CD8-positive, alpha-beta memory T cell (primary cell): ENCODE measurements around the gene CITED2. TPM values are rescaled to one million over a fixed set of nuclear protein-coding genes. Genes with fewer than 3 reads are reported as not detected.
"Not testable (repeated sequence)": the region's sequence is repeated elsewhere in the genome, so short reads cannot be mapped to it uniquely, and the experiment has no call there.

ENCODE experiments used
- CTCF ChIA-PET: fragments of 350-600 bp; sonication (Branson Sonifier 250); formaldehyde crosslinking; loops from one replicate; lab custom pipeline; 2021; ENCODE audit warnings: antibody characterized with exemption; lab: Charles Lee
- POLR2A ChIA-PET: fragments of 350-600 bp; sonication (Branson Sonifier 250); formaldehyde crosslinking; loops from one replicate; lab custom pipeline; 2021; ENCODE audit warnings: antibody characterized with exemption; lab: Charles Lee
- DNase-seq, 5 donors: peaks; one replicate each; pipeline versions ENCODE4 v3.0.0 to v3.0.0-alpha.2; 2020 to 2022; ENCODE audit warnings: mixed read lengths in 1 of 5
- H3K27ac ChIP-seq: one replicate; pipeline ENCODE4 v1.7.0; 2013; ENCODE audit warnings: low read depth, mild to moderate bottlenecking, low read length, moderate library complexity
- H3K27me3 ChIP-seq: 2 replicates; pipeline ENCODE4 v1.7.0; 2013; ENCODE audit warnings: low read length, mild to moderate bottlenecking; ENCODE audit not compliant: insufficient read depth, poor library complexity, severe bottlenecking
- H3K36me3 ChIP-seq: 2 replicates; pipeline ENCODE4 v1.7.0; 2013; ENCODE audit warnings: mild to moderate bottlenecking, low read length, moderate library complexity; ENCODE audit not compliant: insufficient read depth
- H3K4me1 ChIP-seq: 2 replicates; pipeline ENCODE4 v1.7.0; 2013; ENCODE audit warnings: mild to moderate bottlenecking, low read length, moderate library complexity; ENCODE audit not compliant: insufficient read depth
- H3K4me3 ChIP-seq: 2 replicates; pipeline ENCODE4 v1.7.0; 2013; ENCODE audit warnings: mild to moderate bottlenecking, low read length
- H3K9me3 ChIP-seq: 2 replicates; pipeline ENCODE4 v1.7.0; 2013; ENCODE audit warnings: mild to moderate bottlenecking, low read length
- H3K27ac Mint-ChIP-seq, 8 donors: one replicate each; pipeline ENCODE4 v1.8.0; 2020 to 2021; ENCODE audit warnings: mixed read lengths in 8 of 8, mild to moderate bottlenecking in 6 of 8, inconsistent platforms in 3 of 8, moderate library complexity in 3 of 8
- H3K27me3 Mint-ChIP-seq, 2 donors: one replicate each; pipeline ENCODE4 v1.8.0; 2020 to 2021; ENCODE audit warnings: mixed read lengths in 2 of 2, mild to moderate bottlenecking in 1 of 2, moderate library complexity in 1 of 2
- H3K36me3 Mint-ChIP-seq, 3 donors: one replicate each; pipeline ENCODE4 v1.8.0; 2020 to 2021; ENCODE audit warnings: mixed read lengths in 3 of 3, inconsistent platforms in 1 of 3, mild to moderate bottlenecking in 1 of 3
- H3K4me1 Mint-ChIP-seq, 3 donors: one replicate each; pipeline ENCODE4 v1.8.0; 2020 to 2021; ENCODE audit warnings: mixed read lengths in 3 of 3, inconsistent platforms in 1 of 3, mild to moderate bottlenecking in 1 of 3
- H3K4me3 Mint-ChIP-seq, 7 donors: one replicate each; pipeline ENCODE4 v1.8.0; 2020 to 2021; ENCODE audit warnings: mixed read lengths in 7 of 7, mild to moderate bottlenecking in 6 of 7, moderate library complexity in 4 of 7, inconsistent platforms in 2 of 7
- H3K9me3 Mint-ChIP-seq, 5 donors: one replicate each; pipeline ENCODE4 v1.8.0; 2020 to 2022; ENCODE audit warnings: mixed read lengths in 5 of 5, mild to moderate bottlenecking in 3 of 5, moderate library complexity in 2 of 5, inconsistent platforms in 1 of 5
- polyA plus RNA-seq: library from polyadenylated mRNA; unstranded; fragments of 300-500 nt; fragmentation: Illumina TruSeq; gene quantifications from one replicate; pipeline ENCODE4 v1.2.3, GENCODE V29; 2021
- total RNA-seq, 2 experiments: library from RNA; stranded (reverse); gene quantifications; one replicate each; pipeline ENCODE4 v1.2.3, GENCODE V29; 2021

CITED2 gene, protein sequence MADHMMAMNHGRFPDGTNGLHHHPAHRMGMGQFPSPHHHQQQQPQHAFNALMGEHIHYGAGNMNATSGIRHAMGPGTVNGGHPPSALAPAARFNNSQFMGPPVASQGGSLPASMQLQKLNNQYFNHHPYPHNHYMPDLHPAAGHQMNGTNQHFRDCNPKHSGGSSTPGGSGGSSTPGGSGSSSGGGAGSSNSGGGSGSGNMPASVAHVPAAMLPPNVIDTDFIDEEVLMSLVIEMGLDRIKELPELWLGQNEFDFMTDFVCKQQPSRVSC
- total RNA-seq: 10 to 100 TPM; 68.6 to 69.8 TPM
- polyA plus RNA-seq: 53.8 TPM

DNA sequence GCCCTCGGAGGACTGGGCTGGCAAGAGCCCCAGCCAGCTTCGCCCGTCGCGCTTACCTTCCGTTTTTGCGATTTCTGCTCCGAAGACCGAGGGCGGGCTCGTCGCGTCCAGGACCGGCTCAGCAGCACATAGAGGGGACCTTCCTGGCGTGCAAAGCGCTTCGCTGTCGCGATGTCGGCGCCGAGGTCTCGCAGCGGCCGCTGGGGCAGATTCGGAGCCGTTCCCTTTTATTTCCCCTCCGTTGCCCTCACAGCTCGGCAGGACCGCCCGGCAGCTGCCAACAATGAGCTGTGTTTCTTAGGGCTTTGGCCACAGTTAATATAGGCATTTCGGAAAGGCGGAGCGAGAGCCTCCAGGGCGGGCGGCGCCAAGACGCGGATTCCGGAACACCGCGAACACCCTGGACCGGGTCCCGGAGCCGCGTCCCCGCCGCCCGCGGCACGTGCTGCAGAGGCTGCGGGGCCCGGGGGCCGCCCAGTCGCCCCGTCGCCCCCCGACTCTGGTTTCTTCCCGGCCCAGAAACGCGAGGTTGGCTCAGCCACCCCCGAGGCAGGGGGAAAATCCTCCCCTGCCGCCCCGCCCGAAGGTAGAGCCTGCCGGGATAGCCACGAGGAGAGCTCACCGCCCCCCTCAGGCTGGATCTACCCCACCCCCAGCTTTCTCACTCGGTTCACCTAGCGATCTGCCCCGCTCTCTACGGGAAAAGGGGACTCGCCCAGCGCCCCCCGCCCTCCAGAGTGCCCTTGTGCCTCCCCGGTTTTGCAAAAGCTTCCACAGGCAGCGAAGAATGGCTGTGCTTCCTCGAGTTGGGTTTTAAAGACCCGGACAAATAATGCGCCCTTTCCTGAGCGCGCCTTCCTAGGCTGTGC is at the start of gene CITED2:
TSS of gene CITED2 (minus strand) at position 292 of the 869 bp plus-strand sequence. CDS start 704 bp downstream, outside the sequence.
- Mint-ChIP-seq H3K27me3 (peaks cover 0 to 4% of the 10 kb centered on the region in 2 donors), H3K36me3 (peaks cover 3 to 50% (median 11%) of the 10 kb centered on the region in 3 donors), H3K27ac (peak within 1 kb of the TSS; percentile 97 to 100 (median 98)), H3K4me3 (peak within 1 kb of the TSS; percentile 98 to 100 (median 100)), H3K9me3 (no peaks in the 10 kb centered on the region), H3K4me1 (peaks cover 37 to 39% (median 37%) of the 10 kb centered on the region in 3 donors)
- Histone ChIP-seq H3K27ac (peak within 1 kb of the TSS; percentile 96), H3K27me3 (no peaks in the 10 kb centered on the region), H3K4me1 (peaks cover 34% of the 10 kb centered on the region), H3K4me3 (peak within 1 kb of the TSS; percentile 98), H3K9me3 (no peaks in the 10 kb centered on the region), H3K36me3 (no peaks in the 10 kb centered on the region)
- DNase-seq: peak; percentile 84 to 96 (median 93)
- ChIA-PET POLR2A (interaction anchor here (0.5 to 3.0 kb wide), 31 partner anchors 10 to 1876 kb away, joined by 3 to 32 read pairs (median 4); partner anchors contain the start of genes ABRACL, CCDC28A, HECA and REPS1), CTCF (interaction anchor here (0.8 to 4.4 kb wide), 30 partner anchors 9 to 554 kb away, joined by 3 to 35 read pairs (median 4); partner anchors contain the start of gene TXLNB)

- Histone ChIP-seq H3K27ac (no peak overlapping the region), H3K27me3 (no peaks in the 10 kb centered on the region), H3K36me3 (no peaks in the 10 kb centered on the region), H3K4me3 (no peak overlapping the region), H3K4me1 (no peaks in the 10 kb centered on the region), H3K9me3 (no peaks in the 10 kb centered on the region)
- Mint-ChIP-seq H3K4me1 (no peaks in the 10 kb centered on the region), H3K9me3 (no peaks in the 10 kb centered on the region), H3K27me3 (peaks cover 0 to 7% of the 10 kb centered on the region in 2 donors), H3K36me3 (no peaks in the 10 kb centered on the region), H3K4me3 (no peak overlapping the region), H3K27ac (no peak overlapping the region)
- ChIA-PET CTCF (no interaction called here), POLR2A (no interaction called here)
- DNase-seq: no peak
Measured at GRCh38 chr6:139423037-139423703, 48.7 kb upstream of the CITED2 start.

DNA sequence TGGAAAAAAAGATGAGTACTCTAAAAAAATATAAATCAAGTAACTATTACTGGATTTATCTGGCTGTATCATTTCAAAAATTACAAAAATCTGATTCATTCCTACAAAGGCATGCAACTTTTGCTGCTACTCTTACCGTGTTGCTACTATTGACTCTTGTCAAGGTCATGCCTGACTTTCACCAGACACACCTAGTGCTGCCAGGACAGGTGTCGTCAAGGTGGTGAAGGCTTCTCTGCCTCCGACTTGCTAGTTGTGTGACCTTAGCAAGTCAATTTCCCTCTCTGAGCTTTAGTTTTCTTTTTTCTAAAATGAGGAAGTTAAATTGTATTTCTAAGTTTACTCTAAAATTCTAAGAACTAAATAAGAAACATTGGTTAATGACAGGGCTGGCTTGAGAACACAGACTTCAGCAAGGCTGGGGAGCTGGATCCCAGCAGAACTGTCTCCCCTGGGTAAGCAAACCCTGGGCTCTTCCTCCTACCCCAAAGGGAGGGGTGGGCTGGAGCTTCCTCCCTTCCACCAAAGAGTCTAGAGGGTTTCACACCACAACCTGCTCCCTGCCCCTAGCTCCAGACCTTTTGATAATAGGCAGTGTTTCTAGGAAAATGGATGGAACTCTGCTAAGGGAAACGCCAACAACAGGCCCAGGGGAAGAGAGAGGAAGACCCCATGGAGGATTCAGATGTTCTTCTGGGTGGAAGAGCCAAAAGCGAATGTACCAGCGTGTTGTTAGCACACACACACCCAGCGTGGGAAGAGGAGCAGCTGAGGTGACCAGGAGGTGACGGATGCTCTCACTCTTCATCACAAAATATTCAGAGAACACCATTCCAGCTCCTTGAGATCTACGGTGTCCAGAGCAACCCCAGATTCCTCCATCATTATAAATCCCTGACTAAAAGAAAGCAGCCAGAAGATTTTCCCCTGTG is 47.9 kb upstream of the CITED2 start:
- POLR2A ChIA-PET: no interaction called here
- Mint-ChIP-seq H3K4me1 (no peaks in the 10 kb centered on the region), H3K4me3 (no peak overlapping the region), H3K27ac (no peak overlapping the region), H3K36me3 (no peaks in the 10 kb centered on the region), H3K27me3 (peaks cover 0 to 4% of the 10 kb centered on the region in 2 donors), H3K9me3 (no peaks in the 10 kb centered on the region)
- no peak overlapping the region for H3K4me3 ChIP-seq
- no peak overlapping the region for H3K27ac ChIP-seq
- H3K27me3 ChIP-seq: no peaks in the 10 kb centered on the region
- H3K36me3 ChIP-seq: no peaks in the 10 kb centered on the region
- CTCF ChIA-PET: no interaction called here
- DNase-seq: no peak
- H3K9me3 ChIP-seq: no peaks in the 10 kb centered on the region
- H3K4me1 ChIP-seq: no peaks in the 10 kb centered on the region

- no peaks in the 10 kb centered on the region for H3K27me3 ChIP-seq
- Mint-ChIP-seq H3K4me3 (no peak overlapping the region), H3K4me1 (no peaks in the 10 kb centered on the region), H3K27ac (no peak overlapping the region), H3K36me3 (no peaks in the 10 kb centered on the region), H3K27me3 (peaks cover 0 to 4% of the 10 kb centered on the region in 2 donors), H3K9me3 (peaks cover 0 to 1% (median 0%) of the 10 kb centered on the region in 5 donors)
- no peaks in the 10 kb centered on the region for H3K9me3 ChIP-seq
- H3K4me1 ChIP-seq: no peaks in the 10 kb centered on the region
- POLR2A ChIA-PET: no interaction called here
- no peak overlapping the region for H3K27ac ChIP-seq
- H3K36me3 ChIP-seq: no peaks in the 10 kb centered on the region
- H3K4me3 ChIP-seq: no peak overlapping the region
- CTCF ChIA-PET: interaction anchor here (0.7 kb wide), 1 partner anchor 11 kb away, joined by 3 read pairs; no protein-coding TSS in a partner anchor
- DNase-seq: no peak
Measured at GRCh38 chr6:139418481-139419132, 44.2 kb upstream of the CITED2 start.

GRCh38 chr6:139416146-139416545 is 41.7 kb upstream of the CITED2 start:
- no peaks in the 10 kb centered on the region for H3K27me3 ChIP-seq
- Mint-ChIP-seq H3K27me3 (peaks cover 0 to 5% of the 10 kb centered on the region in 2 donors), H3K36me3 (peaks cover 0 to 5% (median 0%) of the 10 kb centered on the region in 3 donors), H3K4me1 (no peaks in the 10 kb centered on the region), H3K27ac (no peak overlapping the region), H3K9me3 (peaks cover 0 to 3% (median 1%) of the 10 kb centered on the region in 5 donors), H3K4me3 (no peak overlapping the region)
- no peaks in the 10 kb centered on the region for H3K36me3 ChIP-seq
- no peak for DNase-seq
- no peaks in the 10 kb centered on the region for H3K4me1 ChIP-seq
- ChIA-PET CTCF (interaction anchor here (0.7 kb wide), 1 partner anchor 488 kb away, joined by 3 read pairs; no protein-coding TSS in a partner anchor), POLR2A (no interaction called here)
- H3K27ac ChIP-seq: no peak overlapping the region
- no peak overlapping the region for H3K4me3 ChIP-seq
- H3K9me3 ChIP-seq: no peaks in the 10 kb centered on the region

DNA sequence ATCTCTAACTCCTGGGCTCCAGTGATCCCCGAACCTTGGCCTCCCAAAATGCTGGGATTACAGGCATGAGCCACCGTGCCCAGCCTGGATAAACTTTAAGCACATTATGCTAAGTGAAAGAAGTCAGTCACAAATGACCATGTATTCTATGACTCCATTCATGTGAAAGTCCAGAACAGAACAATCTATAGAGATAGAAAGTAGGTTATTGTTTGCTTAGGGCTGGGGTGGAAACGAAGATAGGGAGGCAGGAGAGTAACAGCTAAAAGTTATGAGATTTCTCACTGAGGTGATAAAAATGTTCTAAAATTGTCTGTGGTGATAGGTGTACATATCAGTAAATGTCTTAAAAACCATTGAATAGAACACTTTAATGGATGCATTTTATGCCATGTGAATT is 40.9 kb upstream of the CITED2 start:
- Mint-ChIP-seq H3K27me3 (peaks cover 0 to 5% of the 10 kb centered on the region in 2 donors), H3K36me3 (peaks cover 0 to 5% (median 0%) of the 10 kb centered on the region in 3 donors), H3K4me3 (no peak overlapping the region), H3K4me1 (no peaks in the 10 kb centered on the region), H3K9me3 (peaks cover 0 to 3% (median 1%) of the 10 kb centered on the region in 5 donors), H3K27ac (peak overlapping the region in 1 of 8 donors; percentile 34)
- Histone ChIP-seq H3K9me3 (no peaks in the 10 kb centered on the region), H3K4me3 (no peak overlapping the region), H3K4me1 (no peaks in the 10 kb centered on the region), H3K27ac (no peak overlapping the region), H3K36me3 (no peaks in the 10 kb centered on the region), H3K27me3 (no peaks in the 10 kb centered on the region)
- ChIA-PET CTCF (no interaction called here), POLR2A (no interaction called here)
- DNase-seq: no peak

DNA sequence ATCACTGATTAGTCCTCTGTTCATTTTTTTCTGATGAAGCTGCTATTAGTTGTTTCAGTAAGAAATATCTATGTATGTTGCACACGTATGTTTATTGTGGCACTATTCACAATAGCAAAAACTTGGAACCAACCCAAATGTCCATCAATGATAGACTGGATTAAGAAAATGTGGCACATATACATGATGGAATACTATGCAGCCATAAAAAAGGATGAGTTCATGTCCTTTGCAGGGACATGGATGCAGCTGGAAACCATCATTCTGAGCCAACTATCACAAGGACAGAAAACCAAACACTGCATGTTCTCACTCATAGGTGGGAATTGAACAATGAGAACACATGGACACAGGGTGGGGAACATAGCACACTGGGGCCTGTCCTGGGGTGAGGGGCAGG is 37.7 kb upstream of the CITED2 start:
- H3K9me3 Mint-ChIP-seq, H3K4me3 Mint-ChIP-seq, DNase-seq, POLR2A ChIA-PET, H3K27me3 Mint-ChIP-seq, H3K4me1 ChIP-seq, H3K4me3 ChIP-seq, CTCF ChIA-PET, H3K9me3 ChIP-seq, H3K27ac ChIP-seq, H3K27me3 ChIP-seq, H3K27ac Mint-ChIP-seq, H3K4me1 Mint-ChIP-seq, H3K36me3 Mint-ChIP-seq, H3K36me3 ChIP-seq: not testable (repeated sequence)
